KG1 (cell line): Measurements from ENCODE around the gene MSTN.
A peak's percentile ranks its signal among the peaks of the same experiment; 100 is the strongest.

ENCODE experiments used
- DNase-seq: peaks from one replicate; lab custom pipeline; 2025; lab: John Stamatoyannopoulos, UW

Gene MSTN

GRCh38 chr2:190062601-190063000 is at the start of gene MSTN:
MSTN (minus strand) TSS chr2:190062729; CDS start chr2:190062596, 133 bp downstream.
- no peak for DNase-seq

- DNase-seq, result no peak
Measured at GRCh38 chr2:190111166-190111565, 48.6 kb upstream of the MSTN start.

GRCh38 chr2:190110699-190111098 is 48.2 kb upstream of the MSTN start:
- no peak for DNase-seq

- no peak for DNase-seq
Measured at GRCh38 chr2:190110131-190110530, 47.6 kb upstream of the MSTN start.

GRCh38 chr2:190107409-190107808 is 44.9 kb upstream of the MSTN start:
- DNase-seq, result no peak

GRCh38 chr2:190106783-190107182 is 44.3 kb upstream of the MSTN start:
- DNase-seq, result no peak

- DNase-seq, result no peak
Measured at GRCh38 chr2:190105554-190105953, 43.0 kb upstream of the MSTN start.

GRCh38 chr2:190103144-190103543 is 40.6 kb upstream of the MSTN start:
- no peak for DNase-seq

GRCh38 chr2:190099890-190100697 is 37.6 kb upstream of the MSTN start:
- DNase-seq, result no peak

GRCh38 chr2:190098851-190099250 is 36.3 kb upstream of the MSTN start:
- DNase-seq, result no peak

- DNase-seq, result no peak
Measured at GRCh38 chr2:190097115-190097514, 34.6 kb upstream of the MSTN start.

GRCh38 chr2:190094316-190094871 is 31.9 kb upstream of the MSTN start:
- no peak for DNase-seq

GRCh38 chr2:190093793-190094192 is 31.3 kb upstream of the MSTN start:
- no peak for DNase-seq

GRCh38 chr2:190090148-190090547 is 27.6 kb upstream of the MSTN start:
- DNase-seq, result no peak

GRCh38 chr2:190088917-190089316 is 26.4 kb upstream of the MSTN start:
- DNase-seq, result peak; percentile 28

- DNase-seq, result no peak
Measured at GRCh38 chr2:190084704-190085103, 22.2 kb upstream of the MSTN start.

GRCh38 chr2:190082118-190082517 is 19.6 kb upstream of the MSTN start:
- no peak for DNase-seq

GRCh38 chr2:190080527-190081049 is 18.1 kb upstream of the MSTN start:
- no peak for DNase-seq

- no peak for DNase-seq
Measured at GRCh38 chr2:190079160-190079559, 16.6 kb upstream of the MSTN start.

GRCh38 chr2:190075623-190076022 is 13.1 kb upstream of the MSTN start:
- no peak for DNase-seq

GRCh38 chr2:190069936-190070696 is 7.6 kb upstream of the MSTN start:
- peak; percentile 33 for DNase-seq

GRCh38 chr2:190068764-190069163 is 6.2 kb upstream of the MSTN start:
- DNase-seq, result no peak

- no peak for DNase-seq
Measured at GRCh38 chr2:190065839-190066238, 3.3 kb upstream of the MSTN start.
